Liver (tissue), 9 donors: ENCODE results near the gene TRPM1. TPM values are rescaled to one million over a fixed set of nuclear protein-coding genes. Genes with fewer than 3 reads are reported as not detected.

Experiments
- DNase-seq: peaks from one replicate; pipeline ENCODE4 v3.0.0-alpha.2; 2017; ENCODE audit warnings: low spot score
- H3K27ac ChIP-seq, 2 donors: one replicate each; pipeline ENCODE4 v1.7.0; 2013; ENCODE audit warnings: inconsistent platforms in 2 of 2, low read length in 2 of 2, control low read depth in 1 of 2, low read depth in 1 of 2, mild to moderate bottlenecking in 1 of 2
- H3K27me3 ChIP-seq, 4 donors: one replicate each; pipeline versions ENCODE4 v1.6.1 to v1.7.0; 2013; ENCODE audit warnings: low read length in 3 of 4, inconsistent platforms in 1 of 4, mild to moderate bottlenecking in 1 of 4, moderate library complexity in 1 of 4; ENCODE audit not compliant: control insufficient read depth in 4 of 4, insufficient read depth in 4 of 4
- H3K36me3 ChIP-seq, 4 donors: one replicate each; pipeline versions ENCODE4 v1.6.1 to v1.7.0; 2013; ENCODE audit warnings: low read length in 3 of 4, mild to moderate bottlenecking in 3 of 4, low read depth in 1 of 4, moderate library complexity in 1 of 4; ENCODE audit not compliant: control insufficient read depth in 4 of 4, insufficient read depth in 3 of 4
- H3K4me1 ChIP-seq, 4 donors: one replicate each; pipeline versions ENCODE4 v1.6.1 to v1.7.0; 2013; ENCODE audit warnings: low read length in 3 of 4, mild to moderate bottlenecking in 3 of 4, moderate library complexity in 1 of 4; ENCODE audit not compliant: control insufficient read depth in 4 of 4, insufficient read depth in 4 of 4
- H3K4me3 ChIP-seq, 3 donors: one replicate each; pipeline versions ENCODE4 v1.6.1 to v1.7.0; 2013; ENCODE audit warnings: low read length in 3 of 3, control low read depth in 1 of 3, low read depth in 1 of 3, mild to moderate bottlenecking in 1 of 3
- H3K9ac ChIP-seq, 2 donors: one replicate each; pipeline ENCODE4 v1.7.0; 2013; ENCODE audit warnings: low read length in 2 of 2, mild to moderate bottlenecking in 2 of 2, moderate library complexity in 2 of 2, control low read depth in 1 of 2, low read depth in 1 of 2
- H3K9me3 ChIP-seq, 4 donors: one replicate each; pipeline versions ENCODE4 v1.6.1 to v1.7.0; 2013; ENCODE audit warnings: low read length in 3 of 4; ENCODE audit not compliant: control insufficient read depth in 4 of 4
- ATF3 ChIP-seq: IDR thresholded peaks from 2 replicates; pipeline ENCODE4 v1.6.1; 2016; ENCODE audit warnings: antibody characterized with exemption
- CTCF ChIP-seq: fragments of 150-350 bp; IDR thresholded peaks from 2 replicates; pipeline ENCODE4 v1.5.1; 2017; ENCODE audit warnings: improper control_type of control experiment, low read depth, low read length; ENCODE audit not compliant: missing input control
- EGR1 ChIP-seq, 2 donors: IDR thresholded peaks; 2 replicates each; pipeline ENCODE4 v1.6.1; 2016 to 2018; ENCODE audit warnings: antibody characterized with exemption in 2 of 2, low read depth in 2 of 2
- FOXA1 ChIP-seq: IDR thresholded peaks from 2 replicates; pipeline ENCODE4 v1.6.1; 2016; ENCODE audit warnings: antibody characterized with exemption
- FOXA2 ChIP-seq: IDR thresholded peaks from 2 replicates; pipeline ENCODE4 v1.6.1; 2016; ENCODE audit warnings: antibody characterized with exemption
- GABPA ChIP-seq, 2 donors: IDR thresholded peaks in 1 of 2; conservative IDR thresholded peaks in 1 of 2; 2 replicates each; pipeline ENCODE4 v1.6.1; 2016; ENCODE audit warnings: antibody characterized with exemption in 2 of 2, mild to moderate bottlenecking in 1 of 2, moderate library complexity in 1 of 2
- HNF4A ChIP-seq, 2 donors: conservative IDR thresholded peaks; 2 replicates each; pipeline ENCODE4 v1.6.1; 2016; ENCODE audit warnings: antibody characterized with exemption in 2 of 2, mild to moderate bottlenecking in 2 of 2
- HNF4G ChIP-seq: IDR thresholded peaks from 2 replicates; pipeline ENCODE4 v1.6.1; 2016; ENCODE audit warnings: antibody characterized with exemption
- JUND ChIP-seq, 2 donors: IDR thresholded peaks; 2 replicates each; pipeline ENCODE4 v1.6.1; 2016; ENCODE audit warnings: antibody characterized with exemption in 2 of 2
- MAX ChIP-seq: IDR thresholded peaks from 2 replicates; pipeline ENCODE4 v1.6.1; 2016; ENCODE audit warnings: antibody characterized with exemption
- NR2F2 ChIP-seq: IDR thresholded peaks from 2 replicates; pipeline ENCODE4 v1.6.1; 2016; ENCODE audit warnings: antibody characterized with exemption
- RAD21 ChIP-seq, 2 donors: IDR thresholded peaks; 2 replicates each; pipeline ENCODE4 v1.6.1; 2016; ENCODE audit warnings: antibody characterized with exemption in 2 of 2, mild to moderate bottlenecking in 2 of 2
- RXRA ChIP-seq, 2 donors: IDR thresholded peaks; 2 replicates each; pipeline ENCODE4 v1.6.1; 2017 to 2018; ENCODE audit warnings: antibody characterized with exemption in 2 of 2, mild to moderate bottlenecking in 1 of 2
- SP1 ChIP-seq: IDR thresholded peaks from 2 replicates; pipeline ENCODE4 v1.6.1; 2018; ENCODE audit warnings: antibody characterized with exemption, mild to moderate bottlenecking
- TAF1 ChIP-seq: conservative IDR thresholded peaks from 2 replicates; pipeline ENCODE4 v1.6.1; 2016; ENCODE audit warnings: antibody characterized with exemption, mild to moderate bottlenecking
- YY1 ChIP-seq: IDR thresholded peaks from 2 replicates; pipeline ENCODE4 v1.6.1; 2016; ENCODE audit warnings: antibody characterized with exemption, mild to moderate bottlenecking
- ZBTB33 ChIP-seq: IDR thresholded peaks from 2 replicates; pipeline ENCODE4 v1.6.1; 2016; ENCODE audit warnings: antibody characterized with exemption
- WGBS: extraction: QIAGEN DNeasy Blood & Tissue Kit; methylation state at CpG from one replicate; pipeline ENCODE4 v1.1.7; 2013; 5-methylcytosine and 5-hydroxymethylcytosine counted together
- polyA plus RNA-seq, 2 donors: library from polyadenylated mRNA; stranded (reverse) in 1 of 2; unstranded in 1 of 2; fragments of 200-250 nt in 1 of 2; fragments of >200 nt in 1 of 2; fragmentation: Nextera tagmentation in 1 of 2; extraction: Ambion mirVana in 1 of 2; gene quantifications; one replicate each; pipeline versions ENCODE4 v1.2.1 to v1.2.3, GENCODE V29; 2013 to 2015
- total RNA-seq, 2 donors: library from RNA; depleted of rRNA; stranded (reverse); fragments of >200 nt; gene quantifications; one replicate each; pipeline ENCODE4 v1.2.3, GENCODE V29; 2014
- donor health status: healthy.
- donor health status: healthy.
- donor health status: healthy.
- donor health status: healthy.
- donor health status: healthy.

The TRPM1 gene
- total and polyA plus RNA-seq, 4 donors: not detected

GRCh38 chr15:30956216-30957124, 145.1 kb downstream of the TRPM1 start:
- Histone ChIP-seq H3K4me3 (no peak overlapping the region), H3K9me3 (no peaks in the 10 kb centered on the region), H3K27me3 (no peaks in the 10 kb centered on the region), H3K36me3 (peaks cover 13 to 82% (median 68%) of the 10 kb centered on the region in 4 donors), H3K9ac (no peak overlapping the region), H3K4me1 (no peaks in the 10 kb centered on the region), H3K27ac (no peak overlapping the region)
- no peak for DNase-seq
- TF ChIP-seq HNF4G (no peak), HNF4A (conservative IDR thresholded peaks at IDR 0.05) (no peak), RXRA (IDR thresholded peaks at IDR 0.05) (no peak), TAF1 (no peak), YY1 (no peak), NR2F2 (no peak), FOXA2 (no peak), EGR1 (IDR thresholded peaks at IDR 0.05; ENCODE audit: low read depth in 2 of 2) (no peak), SP1 (no peak), FOXA1 (no peak), RAD21 (IDR thresholded peaks at IDR 0.05) (no peak), MAX (no peak), GABPA (IDR thresholded peaks at IDR 0.05 in 1 of 2, conservative IDR thresholded peaks at IDR 0.05 in 1 of 2) (no peak), ZBTB33 (no peak), CTCF (no peak), JUND (IDR thresholded peaks at IDR 0.05) (no peak), ATF3 (no peak)
- WGBS: 74% methylated on average over 6 of the region's 6 CpGs

- DNase-seq: no peak
- Histone ChIP-seq H3K27ac (no peak overlapping the region), H3K36me3 (peaks cover 16 to 85% (median 74%) of the 10 kb centered on the region in 4 donors), H3K9ac (no peak overlapping the region), H3K9me3 (no peaks in the 10 kb centered on the region), H3K27me3 (no peaks in the 10 kb centered on the region), H3K4me3 (no peak overlapping the region), H3K4me1 (no peaks in the 10 kb centered on the region)
- TF ChIP-seq MAX: no peak
- no peak for TF ChIP-seq HNF4A (conservative IDR thresholded peaks at IDR 0.05)
- no peak for TF ChIP-seq YY1
- TF ChIP-seq RAD21 (IDR thresholded peaks at IDR 0.05): no peak
- TF ChIP-seq TAF1: no peak
- TF ChIP-seq GABPA (IDR thresholded peaks at IDR 0.05 in 1 of 2, conservative IDR thresholded peaks at IDR 0.05 in 1 of 2): no peak
- no peak for TF ChIP-seq HNF4G
- no peak for TF ChIP-seq JUND (IDR thresholded peaks at IDR 0.05)
- no peak for TF ChIP-seq SP1
- TF ChIP-seq RXRA (IDR thresholded peaks at IDR 0.05): no peak
- TF ChIP-seq CTCF: no peak
- no peak for TF ChIP-seq NR2F2
- TF ChIP-seq EGR1 (IDR thresholded peaks at IDR 0.05; ENCODE audit: low read depth in 2 of 2): no peak
- no peak for TF ChIP-seq FOXA1
- no peak for TF ChIP-seq ZBTB33
- no peak for TF ChIP-seq ATF3
- WGBS: 95% methylated on average over 1 of the region's 1 CpG
Measured at GRCh38 chr15:30954674-30955073, 146.9 kb downstream of the TRPM1 start.
